Measurements from ENCODE around the gene MOB3B.
"Not testable (repeated sequence)": the region's sequence is repeated elsewhere in the genome, so short reads cannot be mapped to it uniquely, and the experiment has no call there.

Gene MOB3B

DNA sequence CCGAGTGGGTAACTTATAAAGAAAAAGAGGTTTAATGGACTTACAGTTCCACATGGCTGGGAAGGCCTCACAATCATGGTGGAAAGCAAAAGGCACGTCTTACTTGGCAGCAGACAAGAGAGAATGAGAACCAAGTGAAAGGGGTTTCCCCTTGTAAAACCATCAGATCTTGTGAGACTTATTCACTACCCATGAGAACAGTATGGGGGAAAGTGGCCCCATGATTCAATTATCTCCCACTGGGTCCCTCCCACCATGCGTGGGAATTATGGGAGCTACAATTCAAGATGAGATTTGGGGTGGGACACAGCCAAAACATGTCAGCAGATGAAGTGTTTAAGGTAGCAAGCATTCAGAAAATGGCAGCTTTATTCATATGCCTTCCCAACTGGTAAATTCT, 81.3 kb downstream of the MOB3B start:
- not testable (repeated sequence) for DNase-seq (ENCODE audit: low read depth in 2 of 2)

DNA sequence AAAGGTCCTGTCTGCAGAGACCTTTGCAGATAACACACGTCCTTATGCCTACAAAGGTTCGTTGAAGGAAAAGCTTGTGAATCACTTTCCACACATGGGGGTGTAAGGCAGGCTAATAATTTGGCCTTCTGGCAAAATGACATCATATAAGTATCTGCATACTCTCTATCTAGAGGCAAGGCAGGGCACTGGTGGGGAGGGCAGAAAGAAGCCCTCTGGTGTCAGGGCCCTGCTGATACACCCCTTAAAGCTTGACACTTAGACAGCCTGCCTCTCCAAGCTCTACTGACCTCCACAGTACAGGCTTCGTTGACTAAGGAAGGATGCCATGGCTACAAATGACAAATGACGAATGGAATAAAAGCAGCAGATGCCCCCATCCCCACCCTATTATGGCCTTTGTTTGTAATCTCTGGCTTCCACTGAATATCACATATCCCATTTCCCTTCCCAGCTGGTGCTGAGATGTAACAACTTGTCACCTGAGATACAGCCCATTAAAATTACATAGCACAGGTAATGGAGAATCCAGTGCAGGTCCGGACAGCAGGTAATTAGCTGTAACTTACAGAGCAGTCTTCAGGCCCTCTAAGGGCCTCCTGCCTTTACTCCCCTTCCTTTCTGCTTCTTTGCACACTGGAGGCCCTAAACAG, 82.5 kb downstream of the MOB3B start:
- DNase-seq (ENCODE audit: low read depth in 2 of 2): no peak

DNA sequence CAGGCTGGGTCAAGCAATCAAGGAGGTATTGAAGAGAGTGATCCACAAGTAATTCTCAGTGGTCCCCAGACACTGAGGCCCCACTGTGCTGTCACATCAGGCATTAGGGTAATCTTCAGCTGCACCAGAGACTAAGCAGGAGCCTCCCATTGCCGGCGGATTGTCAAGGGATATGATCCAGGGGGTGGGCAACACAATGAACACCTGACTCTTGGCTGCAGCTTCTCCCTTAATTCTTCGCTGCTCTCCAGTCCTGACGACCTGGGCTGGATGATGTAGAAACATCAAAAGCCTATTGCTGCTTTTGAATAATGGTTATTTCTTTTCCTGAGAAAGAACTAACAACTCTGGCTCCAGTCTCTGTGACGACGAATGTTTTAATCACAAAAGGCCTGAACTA, 83.9 kb downstream of the MOB3B start:
- no peak for DNase-seq (ENCODE audit: low read depth in 2 of 2)

DNA sequence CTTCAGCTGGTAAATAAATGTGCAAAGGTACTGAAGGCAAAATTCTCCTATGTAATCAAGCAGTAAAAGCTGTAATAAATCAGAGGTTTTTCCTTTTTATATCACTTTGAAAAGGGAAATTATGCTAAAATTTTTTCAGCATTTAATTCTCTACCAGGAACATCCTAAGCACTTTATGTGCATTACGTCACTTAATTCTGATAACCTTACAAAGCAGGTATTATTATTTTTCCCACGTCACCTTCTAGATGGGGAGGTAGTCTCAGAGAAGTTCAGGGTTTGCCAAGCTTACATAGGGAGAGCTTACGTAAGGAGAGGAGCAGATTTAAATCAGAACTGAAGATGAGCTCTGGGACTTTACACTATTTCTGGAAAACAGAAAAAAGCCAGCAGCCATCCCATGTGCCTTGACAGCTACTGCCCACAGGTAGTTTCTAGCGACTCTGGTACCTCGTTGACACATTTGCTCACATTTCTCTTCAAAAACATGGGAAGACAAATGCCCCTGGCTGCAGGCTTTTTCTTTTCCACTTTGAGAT, 84.5 kb downstream of the MOB3B start:
- DNase-seq (ENCODE audit: low read depth in 2 of 2): no peak

DNA sequence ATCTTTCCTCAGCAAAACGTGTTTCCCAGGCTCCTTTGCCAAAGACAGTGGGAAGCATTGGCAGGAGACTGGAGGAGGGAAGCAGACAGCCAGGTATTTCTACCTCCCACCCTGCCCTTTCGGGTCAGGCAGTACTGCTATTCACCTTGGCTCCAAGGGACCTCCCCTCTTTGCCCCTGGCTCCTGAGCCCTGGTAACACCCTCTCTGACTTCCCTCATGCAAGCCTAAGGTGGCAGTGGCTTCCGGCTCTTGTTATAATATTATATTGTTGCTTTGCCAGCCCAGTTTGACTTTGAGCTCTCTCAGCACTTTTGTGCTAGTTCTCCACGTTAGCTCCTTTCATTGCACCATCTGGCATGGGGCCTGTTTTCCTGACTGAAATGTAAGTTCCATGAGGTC, 87.2 kb downstream of the MOB3B start:
- DNase-seq (ENCODE audit: low read depth in 2 of 2): no peak

DNA sequence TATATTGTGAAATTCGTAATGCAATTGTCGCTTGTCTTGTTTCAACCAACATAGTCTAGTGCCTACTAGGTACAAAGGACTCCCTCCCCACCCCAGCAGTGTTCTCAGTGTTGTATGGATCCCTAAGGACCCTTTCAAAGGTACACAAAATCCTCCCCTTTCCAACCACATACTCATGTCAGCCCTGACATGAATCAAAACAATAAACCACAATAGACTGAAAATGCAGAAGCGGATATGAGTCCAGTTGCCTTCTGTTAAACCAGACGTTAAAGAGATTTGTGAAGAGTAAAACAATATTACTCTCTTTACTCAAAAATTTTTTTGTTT, 87.9 kb downstream of the MOB3B start:
- DNase-seq (ENCODE audit: low read depth in 2 of 2): no peak

DNA sequence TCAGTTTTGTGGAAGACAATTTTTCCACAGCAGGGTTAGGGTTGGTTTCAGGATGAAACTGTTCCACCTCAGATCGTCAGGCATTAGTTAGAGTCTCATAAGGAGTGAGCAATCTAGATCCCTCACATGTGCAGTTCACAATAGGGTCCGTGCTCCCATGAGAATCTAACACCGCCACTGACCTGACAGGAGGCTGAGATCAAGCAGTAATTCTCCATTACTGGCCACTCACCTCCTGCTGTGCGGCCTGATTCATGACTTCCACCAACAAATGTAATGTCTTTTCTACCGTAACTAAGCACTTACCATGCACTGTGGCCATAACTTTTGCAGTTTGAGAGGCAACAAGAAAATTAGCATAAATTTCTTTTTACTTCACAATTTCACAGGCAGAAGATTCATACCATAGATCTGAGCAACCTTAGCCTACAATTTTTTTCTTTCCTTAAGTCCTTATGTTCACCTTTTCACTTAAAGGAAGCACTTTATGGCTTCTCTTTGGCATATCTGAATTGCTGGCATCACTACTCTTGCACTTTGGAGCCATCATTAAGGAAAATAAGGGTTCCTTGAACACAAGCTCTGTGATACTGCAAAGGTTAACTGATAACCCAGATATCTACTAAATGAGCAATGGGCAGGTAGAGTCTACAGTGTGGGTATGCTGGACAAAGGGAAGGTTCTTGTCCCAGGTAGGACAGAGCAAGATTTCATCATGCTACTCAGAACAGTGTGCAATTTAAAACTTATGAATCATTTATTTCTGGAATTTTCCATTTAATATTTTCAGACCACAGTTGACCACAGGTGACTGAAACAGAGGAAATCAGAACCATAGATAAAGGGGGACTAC, 88.5 kb downstream of the MOB3B start:
- DNase-seq (ENCODE audit: low read depth in 2 of 2): no peak

DNA sequence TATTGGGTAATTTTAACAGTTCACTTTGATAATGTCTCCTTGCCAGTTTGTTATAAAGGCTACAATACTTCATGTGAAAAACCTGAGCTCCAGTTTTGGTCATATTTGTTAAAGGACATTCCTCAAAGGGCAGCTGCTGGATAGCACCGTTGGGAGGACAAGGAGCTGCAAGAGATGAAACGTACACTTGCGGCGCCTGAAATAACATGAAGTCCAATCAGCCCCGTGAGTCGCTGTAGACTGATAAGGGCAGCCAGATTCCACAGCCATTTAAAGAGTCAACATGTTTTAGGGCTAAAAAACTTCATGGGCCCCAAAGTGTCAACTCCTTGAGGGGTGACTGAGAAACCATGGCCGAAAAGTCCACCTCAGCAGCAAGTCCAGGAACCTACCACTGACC, 91.1 kb downstream of the MOB3B start:
- DNase-seq (ENCODE audit: low read depth in 2 of 2): no peak

DNA sequence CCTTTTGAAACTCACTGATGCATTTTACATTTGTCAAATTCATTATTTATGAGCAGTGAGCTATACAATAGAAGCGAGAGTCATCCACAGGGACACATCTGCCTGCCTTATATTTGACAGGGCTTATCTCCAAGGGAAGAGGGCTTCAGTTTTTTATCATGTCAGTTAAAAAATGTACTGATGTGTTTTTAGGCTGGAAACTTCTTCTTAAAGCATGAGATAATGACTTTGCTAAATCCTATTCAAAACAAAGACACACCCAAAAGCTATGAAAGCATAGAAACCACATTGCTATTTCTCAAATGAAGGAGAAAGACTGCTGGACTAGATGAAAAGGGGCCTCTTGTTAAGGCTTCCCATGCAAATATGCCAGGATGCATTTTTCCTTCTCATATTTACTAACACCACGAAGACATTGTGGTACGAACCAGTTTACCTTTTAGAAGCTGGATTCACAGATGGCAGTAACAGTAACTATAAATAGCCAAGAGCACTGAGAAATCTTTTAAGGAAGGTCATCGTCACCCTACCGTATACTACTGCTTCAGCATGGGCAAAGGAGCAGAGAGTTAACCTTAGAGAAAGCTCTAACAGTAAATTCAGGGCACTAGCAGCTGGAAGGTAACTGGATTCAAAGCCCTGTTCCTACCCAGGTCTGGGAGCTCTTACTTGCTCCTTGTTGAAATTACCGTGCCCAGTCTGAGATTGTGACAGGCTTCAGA, 91.8 kb downstream of the MOB3B start:
- DNase-seq (ENCODE audit: low read depth in 2 of 2): no peak

DNA sequence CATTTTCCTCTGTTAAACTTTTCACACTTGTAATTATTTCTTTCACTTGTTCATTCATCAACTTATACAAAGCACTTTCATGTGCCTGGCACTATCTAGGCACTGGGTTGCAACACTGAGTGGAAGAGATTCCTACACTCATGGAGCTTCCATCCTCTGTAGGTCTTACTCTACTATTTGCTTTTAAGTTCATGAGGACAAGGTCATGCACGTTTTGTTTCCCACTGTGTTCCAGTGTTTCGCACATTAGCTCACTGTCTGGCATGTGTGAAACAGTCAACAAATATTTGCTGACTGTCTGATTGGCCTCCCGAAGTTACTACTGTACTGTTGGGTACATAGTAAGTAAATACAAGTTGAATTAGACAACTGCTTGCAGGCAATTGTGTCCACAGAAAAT, 93.4 kb downstream of the MOB3B start:
- no peak for DNase-seq (ENCODE audit: low read depth in 2 of 2)

DNA sequence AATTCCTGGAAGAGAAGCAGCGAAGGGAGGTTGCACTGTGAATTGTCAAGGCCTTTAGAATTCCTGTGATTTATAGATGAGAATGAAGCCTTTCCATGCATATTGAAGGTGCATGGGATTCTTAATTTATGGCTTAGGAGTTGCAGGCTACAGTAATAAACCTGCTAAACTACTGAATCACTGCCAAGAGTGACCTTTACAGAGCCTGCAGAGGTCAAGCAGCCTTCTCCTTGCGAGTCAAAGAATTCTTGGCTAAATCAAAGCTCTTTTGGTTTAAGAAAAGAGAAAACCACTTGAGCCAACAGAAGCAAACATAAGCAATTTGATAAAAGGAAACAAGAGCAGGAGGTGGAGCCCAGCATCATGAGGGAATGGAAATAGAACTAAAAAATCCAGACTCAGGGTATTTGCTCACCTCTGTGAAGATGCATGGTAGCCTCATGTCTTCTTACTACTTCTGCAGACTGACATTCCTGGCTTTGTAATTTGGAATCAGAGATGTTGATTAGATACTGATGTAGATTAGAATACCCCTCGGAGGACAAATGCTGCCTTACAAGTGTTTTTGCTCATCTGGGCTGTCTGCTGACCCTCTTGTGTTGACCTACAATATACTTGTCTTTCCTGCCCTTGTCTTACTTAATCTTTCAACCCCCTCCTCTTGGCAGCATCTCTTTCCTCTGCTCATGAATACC, 95.8 kb downstream of the MOB3B start:
- DNase-seq (ENCODE audit: low read depth in 2 of 2): no peak

DNA sequence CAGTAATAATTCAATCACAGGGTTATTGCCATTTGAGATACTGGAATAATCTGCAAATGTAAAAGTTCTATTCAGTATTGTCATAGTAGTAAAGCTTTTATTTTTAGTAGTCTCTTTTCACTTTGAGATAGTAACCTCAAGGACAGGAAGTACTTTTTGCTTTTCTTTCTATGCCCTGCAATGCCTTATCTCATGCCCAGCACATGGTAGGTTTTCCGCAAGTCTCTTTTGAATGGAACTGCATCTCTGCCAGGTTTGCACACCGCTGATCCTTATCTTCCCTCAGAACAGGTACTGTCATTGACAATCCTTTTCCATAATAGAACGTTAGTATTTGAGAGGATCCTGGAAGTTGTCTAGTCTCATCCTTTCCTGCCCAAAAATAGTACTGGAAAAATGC, 97.3 kb downstream of the MOB3B start:
- DNase-seq (ENCODE audit: low read depth in 2 of 2): no peak

DNA sequence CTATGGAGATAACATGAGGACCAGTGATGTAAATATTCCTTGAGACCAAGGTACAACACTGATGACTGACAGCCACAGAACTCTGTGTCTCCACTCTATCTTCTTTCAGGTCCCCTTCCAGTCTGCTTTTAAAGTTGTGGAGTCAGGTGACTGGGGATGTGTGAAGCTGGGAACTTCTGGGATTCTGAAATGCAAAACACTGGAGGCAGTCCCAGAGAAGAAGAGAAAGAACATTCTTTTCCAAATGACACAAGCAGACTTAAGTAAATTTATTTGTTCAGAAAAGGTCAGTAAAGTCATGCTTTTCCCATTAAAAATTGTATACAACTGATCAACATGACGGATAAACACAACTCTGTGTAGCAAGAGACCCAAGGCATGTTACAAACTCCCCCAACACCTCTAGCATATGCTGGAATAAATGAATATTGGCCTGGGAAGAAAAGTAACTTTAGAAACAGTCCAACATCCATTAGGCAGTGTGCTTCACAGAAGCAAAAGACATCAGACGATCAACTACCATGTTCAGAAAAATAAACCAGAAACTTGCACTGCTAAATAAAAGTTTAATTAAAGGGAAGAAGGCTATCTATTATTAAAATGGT, 98.0 kb downstream of the MOB3B start:
- no peak for DNase-seq (ENCODE audit: low read depth in 2 of 2)

DNA sequence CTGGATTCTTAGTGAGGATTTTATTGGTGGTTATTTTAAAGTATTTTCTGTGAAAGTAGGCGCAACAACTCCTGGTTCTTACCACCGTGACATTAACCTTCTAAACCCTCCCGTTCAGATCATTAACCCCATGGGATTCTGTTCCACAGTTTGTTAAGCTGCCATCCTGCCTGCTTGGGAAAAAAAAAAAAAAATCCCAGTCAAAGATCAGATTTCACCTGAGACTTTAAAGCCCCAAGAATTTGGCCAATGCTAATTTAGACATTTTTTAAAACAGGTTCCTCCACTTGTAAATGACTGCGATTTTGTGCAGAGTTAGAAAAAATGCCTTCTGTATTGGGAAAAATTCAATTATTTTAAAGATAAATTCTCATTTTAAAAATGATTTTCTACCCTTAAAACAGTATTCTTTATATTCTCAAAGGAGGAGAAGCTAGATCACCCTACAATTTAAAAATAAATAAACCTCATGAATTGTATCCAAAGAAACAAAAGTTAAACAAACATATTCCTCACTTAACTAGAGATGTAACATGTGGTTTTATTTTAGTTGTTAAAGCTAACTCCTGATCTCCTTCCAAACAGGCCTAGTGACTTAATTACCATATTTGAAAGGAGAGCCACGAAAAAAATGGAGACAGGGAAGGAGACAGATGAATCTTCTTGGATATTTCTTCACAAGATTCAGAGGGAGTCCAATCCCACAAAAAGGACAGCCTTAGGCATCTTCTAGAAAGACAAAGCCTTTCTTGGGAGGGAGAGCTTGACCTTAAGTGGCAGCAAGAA, 98.7 kb downstream of the MOB3B start:
- DNase-seq (ENCODE audit: low read depth in 2 of 2): no peak

DNA sequence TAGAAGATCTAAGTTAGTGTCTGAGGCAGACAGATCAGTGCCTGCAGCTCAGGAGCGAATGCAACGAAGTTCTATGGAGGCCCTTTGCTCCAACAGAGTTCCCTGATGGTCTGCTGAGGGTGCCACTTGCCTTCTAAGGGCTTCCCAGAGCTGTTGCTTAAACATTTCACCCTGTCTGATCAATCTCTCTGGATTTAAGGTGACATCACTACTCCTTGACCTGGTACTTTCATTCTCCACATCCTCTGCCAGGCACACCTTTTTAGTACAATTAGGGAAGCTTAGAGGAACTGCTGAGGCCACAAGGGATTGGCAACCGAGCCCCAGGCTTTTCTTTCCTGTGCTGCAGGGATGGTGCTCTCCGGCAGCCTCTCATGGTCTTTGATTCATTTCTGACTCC, 99.7 kb downstream of the MOB3B start:
- no peak for DNase-seq (ENCODE audit: low read depth in 2 of 2)

DNA sequence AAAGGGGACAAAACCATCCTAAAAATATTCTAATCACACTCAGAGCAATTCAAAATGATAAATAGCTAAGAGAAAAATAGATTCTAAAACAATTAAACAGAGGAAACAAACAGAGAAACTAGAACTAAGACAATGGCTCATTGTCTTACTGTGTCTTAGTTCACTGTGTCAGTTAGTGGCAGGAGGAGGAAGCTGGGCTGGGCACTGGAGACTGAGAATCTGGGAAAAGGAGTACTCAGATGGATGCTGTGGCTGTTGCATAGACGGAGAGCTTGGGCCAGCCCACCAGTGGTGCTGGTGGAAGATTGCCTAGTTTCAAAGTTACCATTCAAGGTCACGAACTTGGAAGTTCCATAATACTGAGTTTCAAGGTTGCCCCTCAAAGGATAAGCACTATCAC, 100.2 kb downstream of the MOB3B start:
- DNase-seq (ENCODE audit: low read depth in 2 of 2): no peak

DNA sequence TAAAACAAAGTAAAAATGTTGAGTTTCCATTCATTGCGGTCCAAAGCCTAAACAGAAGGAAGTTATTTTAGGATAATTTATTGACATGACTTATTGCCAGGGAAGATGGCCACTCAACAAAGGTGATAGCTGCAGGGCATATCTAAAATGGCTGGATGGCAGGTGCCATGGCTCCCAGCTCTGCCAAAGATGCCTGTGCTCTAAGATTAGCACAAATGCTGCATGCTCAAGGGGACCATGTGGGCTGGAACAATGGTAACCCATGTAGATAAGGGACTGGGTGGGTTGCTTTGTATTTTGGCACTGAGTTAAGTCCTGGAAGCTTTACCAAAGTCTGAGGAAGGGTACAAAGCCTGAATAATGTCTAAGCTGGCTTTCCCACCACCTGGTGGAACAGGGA, 101.1 kb downstream of the MOB3B start:
- no peak for DNase-seq (ENCODE audit: low read depth in 2 of 2)

DNA sequence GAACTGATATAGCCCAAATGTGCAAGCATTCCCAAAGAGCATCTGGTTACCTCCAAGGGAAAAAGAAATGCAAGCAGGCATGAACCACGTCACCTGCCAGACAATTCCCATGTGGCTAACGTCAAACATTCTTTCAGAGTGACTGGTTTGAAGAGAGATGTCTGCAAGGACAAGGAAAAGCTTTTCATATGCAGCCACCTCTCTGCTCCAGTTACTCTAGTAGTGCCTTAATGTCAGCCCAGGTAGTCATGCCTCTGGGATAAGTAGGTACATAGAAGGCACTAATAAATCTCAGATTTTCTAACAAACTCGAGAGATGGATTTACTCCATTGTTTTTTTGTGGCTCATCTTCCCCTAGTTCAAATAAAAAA, 102.4 kb downstream of the MOB3B start:
- no peak for DNase-seq (ENCODE audit: low read depth in 2 of 2)

DNA sequence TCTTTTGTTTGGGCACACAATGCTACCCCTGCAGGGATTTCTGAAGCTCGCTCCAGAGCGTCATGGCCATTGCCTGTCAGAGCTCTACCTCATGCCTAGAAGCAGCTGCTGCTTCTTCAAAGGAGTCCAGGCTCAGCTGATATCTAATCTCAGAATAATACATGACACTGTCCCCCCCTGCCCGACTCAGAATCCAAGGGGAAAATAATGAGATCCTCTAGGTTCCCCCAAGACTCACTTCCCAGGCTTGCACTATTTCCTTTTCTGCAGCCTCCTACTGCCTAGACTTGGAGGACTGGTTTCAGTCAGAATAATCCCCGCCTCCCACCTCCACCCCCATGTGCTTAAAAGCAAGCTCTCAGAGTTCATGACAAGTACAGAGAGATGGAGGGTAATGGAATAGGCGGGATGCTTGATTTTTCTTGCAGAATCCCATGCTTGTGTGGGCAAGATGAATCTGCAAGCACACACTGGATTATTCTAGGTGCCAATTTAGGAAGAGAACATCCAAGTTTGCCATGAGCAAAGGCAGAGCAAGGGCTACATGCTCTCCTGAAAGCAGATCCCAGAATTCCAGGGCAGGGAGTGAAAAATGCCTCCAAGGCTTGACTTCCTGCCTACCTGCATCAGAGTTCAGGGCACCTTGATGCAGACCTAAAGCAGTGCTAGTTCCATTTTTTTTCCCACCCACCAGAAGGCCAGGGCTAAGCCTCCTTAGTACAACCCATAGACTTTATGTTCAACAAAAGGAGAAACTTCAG, 102.9 kb downstream of the MOB3B start:
- DNase-seq (ENCODE audit: low read depth in 2 of 2): no peak

DNA sequence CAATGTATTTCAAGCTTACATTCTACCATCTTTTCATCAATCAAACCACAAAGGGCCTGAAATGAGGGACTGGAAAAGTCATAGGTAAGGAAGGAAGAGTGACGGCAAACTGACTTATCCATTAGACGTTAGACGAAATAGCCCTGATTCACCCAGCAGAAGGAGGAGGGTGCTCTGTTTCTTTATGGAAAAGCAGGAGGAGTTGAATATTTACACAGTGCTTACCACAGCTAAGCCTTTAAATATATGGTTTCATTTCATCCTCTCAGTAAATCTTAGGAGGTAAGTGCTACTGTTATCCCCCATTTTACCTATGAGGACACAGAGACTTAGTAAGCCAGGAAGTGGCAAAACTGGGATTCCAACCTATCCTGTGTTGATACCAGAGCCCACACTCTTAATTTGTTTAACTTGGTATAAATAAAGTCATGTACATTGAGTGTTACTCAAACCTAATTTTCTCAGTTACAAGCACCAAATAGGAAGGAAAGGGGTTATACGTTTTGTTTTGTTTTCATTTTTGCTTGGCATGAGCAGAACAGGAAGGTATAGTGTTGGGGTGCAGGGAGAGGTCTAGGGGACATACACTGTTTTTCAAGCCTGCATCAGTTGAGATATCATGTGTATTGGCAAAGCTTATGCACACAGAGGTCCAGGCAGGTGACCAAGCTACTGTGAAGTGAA, 103.6 kb downstream of the MOB3B start:
- DNase-seq (ENCODE audit: low read depth in 2 of 2): no peak
